Pancreas (tissue), 10 donors: Measurements from ENCODE around the gene C1QTNF8. TPM values are rescaled to one million over a fixed set of nuclear protein-coding genes. Genes with fewer than 3 reads are reported as not detected.

Experiments used
- ATAC-seq, 4 donors: fragments of 200-7000 bp; cut with Tn5 transposase; one replicate each; pipeline versions ENCODE4 v1.8.0 to v1.9.1; 2020; ENCODE audit warnings: mild to moderate bottlenecking in 4 of 4, moderate library complexity in 4 of 4
- DNase-seq, 6 donors: peaks; one replicate each; pipeline ENCODE4 v3.0.0-alpha.2; 2020
- FAIRE-seq: peaks from 2 replicates; lab custom pipeline; 2012; peaks lifted over from hg19 to GRCh38; lab: Jason Lieb, UNC
- H3K27ac ChIP-seq, 4 donors: fragments of 200-600 bp; sonication (generic); 1 replicate in 3 of 4; 2 replicates in 1 of 4; pipeline versions ENCODE4 v1.5.0 to v1.8.0; 2020
- H3K27me3 ChIP-seq, 4 donors: fragments of 200-600 bp; one replicate each; pipeline ENCODE4 v1.8.0; 2021
- H3K36me3 ChIP-seq, 3 donors: fragments of 200-600 bp; sonication (generic) in 1 of 3; one replicate each; pipeline versions ENCODE4 v1.5.0 to v1.8.0; 2020 to 2021
- H3K4me1 ChIP-seq, 3 donors: fragments of 200-600 bp; one replicate each; pipeline ENCODE4 v1.8.0; 2021
- H3K4me3 ChIP-seq, 4 donors: fragments of 200-600 bp; sonication (generic) in 2 of 4; one replicate each; pipeline versions ENCODE4 v1.5.0 to v1.8.0; 2020 to 2021
- H3K9me3 ChIP-seq, 4 donors: fragments of 200-600 bp; one replicate each; pipeline ENCODE4 v1.8.0; 2021
- CTCF ChIP-seq, 4 donors: fragments of 200-600 bp; sonication (generic) in 3 of 4; IDR thresholded peaks; one replicate each; pipeline versions ENCODE4 v1.5.0 to v1.8.0; 2021; ENCODE audit warnings: antibody characterized with exemption in 4 of 4
- WGBS, 2 donors: extraction: QIAGEN DNeasy Blood & Tissue Kit; methylation state at CpG; one replicate each; pipeline ENCODE4 v1.1.7; 2013; 5-methylcytosine and 5-hydroxymethylcytosine counted together
- intact Hi-C, 3 donors: fragments of 100-400 bp; cut with DNase I; formaldehyde crosslinking; loops; one replicate each; pipeline versions ENCODE4 v1.11.1 to v1.14.2; 2022
- polyA plus RNA-seq, 2 donors: library from polyadenylated mRNA; stranded (reverse); fragments of 200-250 nt; gene quantifications; one replicate each; pipeline ENCODE4 v1.2.3, GENCODE V29; 2013
- total RNA-seq, 6 donors: library from RNA; stranded (reverse); fragmentation: NEBNext Ultra II Directional in 4 of 6; extraction: Animal tissue kit (Norgen Biotek cat#: 25700) in 4 of 6; gene quantifications; one replicate each; pipeline versions ENCODE4 v1.2.1 to v1.2.4, GENCODE V29; 2021 to 2023
- donor health status: healthy with polysubstance abuse.
- donor health status: DM: no; HTN: no; CAD: no; lungs with moderate emphysema.
- donor health status: DM: no; HTN: no; CAD: no.
- donor health status: control.
- donor health status: control.
- donor health status: Bipolar disorder and iron deficiency.
- donor health status: DM: yes; HTN: yes; CAD: no.
- donor health status: DM: no; HTN: no; CAD: no.
- donor health status: DM: no; HTN: no; CAD: no.
- donor health status: DM: yes; HTN: yes; CAD: no.

Gene C1QTNF8
- total and polyA plus RNA-seq, 8 donors, result 0.23 TPM; not detected in 7

GRCh38 chr16:1132431-1132830 is 36.4 kb upstream of the C1QTNF8 start:
- WGBS, 2 donors, result 81 to 84% methylated on average over 15 of the region's 15 CpGs
- no peak for TF ChIP-seq CTCF (IDR thresholded peaks at IDR 0.05)
- intact Hi-C loops, result no loop called here

GRCh38 chr16:1131378-1131994 is 35.4 kb upstream of the C1QTNF8 start:
- no peak for TF ChIP-seq CTCF (IDR thresholded peaks at IDR 0.05)
- FAIRE-seq (no peak), DNase-seq (no peak), ATAC-seq (no peak)
- no peak overlapping the region for H3K4me3 ChIP-seq
- intact Hi-C loops, result no loop called here
- H3K27ac ChIP-seq, result no peak overlapping the region
- no peaks in the 10 kb centered on the region for H3K36me3 ChIP-seq
- WGBS, 2 donors, result 93 to 95% methylated on average over 35 of the region's 35 CpGs
- H3K9me3 ChIP-seq, result no peaks in the 10 kb centered on the region
- H3K4me1 ChIP-seq, result peaks cover 21 to 28% (median 21%) of the 10 kb centered on the region in 3 donors
- no peaks in the 10 kb centered on the region for H3K27me3 ChIP-seq

More at GRCh38 chr16:1132431-1132830, 36.4 kb upstream of the C1QTNF8 start:
- H3K9me3 ChIP-seq, result no peaks in the 10 kb centered on the region
- peaks cover 21 to 28% (median 21%) of the 10 kb centered on the region in 3 donors for H3K4me1 ChIP-seq
- no peak overlapping the region for H3K4me3 ChIP-seq
- H3K27ac ChIP-seq, result no peak overlapping the region
- DNase-seq, result no peak
- H3K36me3 ChIP-seq, result no peaks in the 10 kb centered on the region
- ATAC-seq, result no peak
- H3K27me3 ChIP-seq, result no peaks in the 10 kb centered on the region
- FAIRE-seq, result no peak

GRCh38 chr16:1130382-1130781 is 34.3 kb upstream of the C1QTNF8 start:
- WGBS, 2 donors, result 87 to 95% methylated on average over 8 of the region's 8 CpGs
- intact Hi-C loops, result no loop called here
- ATAC-seq (no peak), FAIRE-seq (no peak), DNase-seq (no peak)
- no peaks in the 10 kb centered on the region for H3K27me3 ChIP-seq
- H3K27ac ChIP-seq, result no peak overlapping the region
- H3K4me1 ChIP-seq, result peaks cover 21 to 22% (median 21%) of the 10 kb centered on the region in 3 donors
- no peak overlapping the region for H3K4me3 ChIP-seq
- H3K9me3 ChIP-seq, result no peaks in the 10 kb centered on the region
- no peaks in the 10 kb centered on the region for H3K36me3 ChIP-seq
- TF ChIP-seq CTCF (IDR thresholded peaks at IDR 0.05), result no peak

- FAIRE-seq, result no peak
Measured at GRCh38 chr16:1129106-1129960, 33.3 kb upstream of the C1QTNF8 start.

More at GRCh38 chr16:1129106-1129960, 33.3 kb upstream of the C1QTNF8 start:
- DNase-seq, result no peak
- no peak for ATAC-seq
- no peak overlapping the region for H3K27ac ChIP-seq
- intact Hi-C loops, result no loop called here
- 94 to 96% methylated on average over 45 to 48 of the region's 48 CpGs for WGBS, 2 donors
- H3K36me3 ChIP-seq, result no peaks in the 10 kb centered on the region
- no peaks in the 10 kb centered on the region for H3K27me3 ChIP-seq
- no peaks in the 10 kb centered on the region for H3K9me3 ChIP-seq
- H3K4me1 ChIP-seq, result peaks cover 10 to 12% (median 11%) of the 10 kb centered on the region in 3 donors
- no peak overlapping the region for H3K4me3 ChIP-seq
- no peak for TF ChIP-seq CTCF (IDR thresholded peaks at IDR 0.05)
